ENCODE measurements around the gene LTBR. TPM values are rescaled to one million over a fixed set of nuclear protein-coding genes. Genes with fewer than 3 reads are reported as not detected.

LTBR gene
- total RNA-seq, 2 donors from 2014 or later = 186 to 264 TPM

GRCh38 chr12:6354495-6355393, 29.2 kb upstream of the LTBR start:
- DNase-seq (ENCODE audit: low spot score) = no peak
- no peaks in the 10 kb centered on the region for H3K27me3 ChIP-seq (replicated peaks; ENCODE audit: insufficient read depth)
- TF ChIP-seq POLR2AphosphoS5 (IDR thresholded peaks at IDR 0.05) = no peak
- TF ChIP-seq POLR2A (IDR thresholded peaks at IDR 0.05) = no peak
- TF ChIP-seq CTCF (IDR thresholded peaks at IDR 0.05) = no peak
- H3K4me3 ChIP-seq = no peak overlapping the region
- no peaks in the 10 kb centered on the region for H3K36me3 ChIP-seq
- no peaks in the 10 kb centered on the region for H3K9me3 ChIP-seq
- H3K27ac ChIP-seq = no peak overlapping the region
- H3K4me1 ChIP-seq (replicated peaks) = no peaks in the 10 kb centered on the region
- intact Hi-C loops (cut with DNase I) = no loop called here
- 90% methylated on average over 10 of the region's 10 CpGs for WGBS

DNA sequence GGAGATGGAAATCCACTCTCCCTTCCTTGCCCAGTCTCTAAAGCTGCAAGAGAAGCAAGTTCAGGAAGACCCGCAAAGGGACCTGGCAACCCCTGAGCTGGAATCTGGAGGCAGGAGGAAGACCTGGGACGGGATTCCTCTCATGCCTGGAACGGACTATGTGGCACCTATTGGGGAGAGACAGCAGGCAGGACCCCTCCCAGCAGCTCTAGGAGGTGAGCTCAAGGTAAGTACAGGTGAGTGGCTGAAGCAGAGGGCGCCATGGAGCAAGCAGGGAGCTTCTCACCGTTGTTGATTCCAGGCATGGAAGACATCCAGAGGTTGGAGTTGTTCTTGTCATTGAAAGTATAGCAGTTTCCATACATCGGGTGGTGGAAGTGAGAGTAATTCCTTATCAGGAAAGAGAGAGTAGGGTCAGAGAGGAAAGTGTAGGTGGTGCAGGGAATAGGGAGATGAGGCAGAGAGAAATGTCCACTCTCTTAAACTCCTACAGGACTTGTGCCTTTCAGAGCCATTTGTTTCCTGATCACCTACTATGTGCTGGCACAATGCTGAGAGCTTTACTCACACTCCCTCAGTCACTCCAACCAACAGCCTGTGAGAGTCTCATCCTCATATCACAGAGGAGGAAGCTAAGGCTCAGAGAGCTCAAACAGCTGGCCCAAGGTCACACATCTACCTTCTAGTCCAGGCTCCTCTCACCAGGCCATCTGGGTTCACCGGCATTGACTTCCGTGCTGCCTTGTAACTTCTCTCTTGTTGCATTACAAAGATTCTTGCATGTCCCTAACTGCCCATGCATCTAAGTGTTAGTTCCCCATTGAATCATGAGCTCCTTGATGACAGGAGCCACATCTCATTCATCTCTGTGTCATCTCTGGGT, 28.2 kb upstream of the LTBR start:
- no peaks in the 10 kb centered on the region for H3K4me1 ChIP-seq (replicated peaks)
- WGBS = 74% methylated on average over 8 of the region's 8 CpGs
- no peak overlapping the region for H3K4me3 ChIP-seq
- TF ChIP-seq POLR2AphosphoS5 (IDR thresholded peaks at IDR 0.05) (no peak), POLR2A (IDR thresholded peaks at IDR 0.05) (no peak)
- DNase-seq (ENCODE audit: low spot score) = no peak
- intact Hi-C loops (cut with DNase I) = no loop called here
- H3K27ac ChIP-seq = no peak overlapping the region
- H3K9me3 ChIP-seq = no peaks in the 10 kb centered on the region
- H3K36me3 ChIP-seq = no peaks in the 10 kb centered on the region
- no peaks in the 10 kb centered on the region for H3K27me3 ChIP-seq (replicated peaks; ENCODE audit: insufficient read depth)

GRCh38 chr12:6356374-6356820, 27.6 kb upstream of the LTBR start:
- 88% methylated on average over 5 of the region's 5 CpGs for WGBS
- H3K9me3 ChIP-seq = no peaks in the 10 kb centered on the region
- DNase-seq (ENCODE audit: low spot score) = no peak
- TF ChIP-seq POLR2A (IDR thresholded peaks at IDR 0.05) = no peak
- TF ChIP-seq POLR2AphosphoS5 (IDR thresholded peaks at IDR 0.05) = no peak
- no peak for TF ChIP-seq CTCF (IDR thresholded peaks at IDR 0.05)
- no peaks in the 10 kb centered on the region for H3K4me1 ChIP-seq (replicated peaks)
- H3K27me3 ChIP-seq (replicated peaks; ENCODE audit: insufficient read depth) = no peaks in the 10 kb centered on the region
- no peak overlapping the region for H3K27ac ChIP-seq
- no peaks in the 10 kb centered on the region for H3K36me3 ChIP-seq
- H3K4me3 ChIP-seq = no peak overlapping the region
- intact Hi-C loops (cut with DNase I) = no loop called here

DNA sequence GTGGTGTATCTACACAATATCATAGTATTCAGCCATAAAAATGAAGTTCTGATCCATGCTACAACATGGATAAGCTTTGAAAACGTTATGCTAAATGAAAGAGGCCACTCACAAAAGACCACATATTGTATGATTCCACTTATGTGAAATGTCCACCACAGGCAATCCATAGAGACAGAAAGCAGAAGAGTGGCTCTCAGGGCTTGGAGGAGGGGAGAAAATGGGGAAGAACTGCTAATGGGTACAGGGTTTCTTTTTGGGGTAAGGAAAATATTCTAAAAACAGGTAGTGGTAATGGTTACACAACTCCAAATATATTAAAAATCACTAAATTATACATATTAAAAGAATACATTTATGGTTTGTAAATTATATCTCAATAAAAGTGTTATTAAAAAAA, 25.1 kb upstream of the LTBR start:
- TF ChIP-seq CTCF (IDR thresholded peaks at IDR 0.05) (no peak), POLR2A (IDR thresholded peaks at IDR 0.05) (no peak)
- H3K36me3 ChIP-seq = no peaks in the 10 kb centered on the region
- intact Hi-C loops (cut with DNase I) = no loop called here
- no peak overlapping the region for H3K27ac ChIP-seq
- H3K9me3 ChIP-seq = no peaks in the 10 kb centered on the region
- no peak for DNase-seq (ENCODE audit: low spot score)
- peaks cover 4% of the 10 kb centered on the region for H3K4me1 ChIP-seq (replicated peaks)
- H3K4me3 ChIP-seq = no peak overlapping the region
- H3K27me3 ChIP-seq (replicated peaks; ENCODE audit: insufficient read depth) = no peaks in the 10 kb centered on the region
- WGBS = 64% methylated on average over 1 of the region's 1 CpG

DNA sequence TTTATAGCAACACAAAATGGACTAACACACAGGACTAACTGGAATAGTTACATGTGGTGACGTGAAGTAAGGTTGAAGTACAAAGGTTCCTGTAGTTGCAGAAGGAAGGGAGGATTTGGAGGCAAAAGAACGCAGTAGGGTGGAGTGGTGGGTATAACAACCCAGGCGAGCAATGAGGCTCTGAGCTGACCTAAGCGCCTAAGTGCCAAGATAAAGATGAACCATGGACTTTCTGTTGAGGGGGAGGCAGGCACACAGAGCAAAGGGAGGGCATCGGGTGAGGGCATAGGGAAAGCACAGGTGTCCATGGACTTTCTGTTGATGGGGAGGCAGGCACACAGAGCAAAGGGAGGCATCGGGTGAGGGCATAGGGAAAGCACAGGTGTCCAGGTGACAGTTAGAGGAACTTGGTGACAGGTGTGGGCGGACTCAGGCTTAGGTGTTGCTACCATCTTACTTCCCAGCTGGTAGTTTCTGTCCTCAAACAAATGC, 23.8 kb upstream of the LTBR start:
- Histone ChIP-seq H3K36me3 (no peaks in the 10 kb centered on the region), H3K4me3 (no peak overlapping the region), H3K27me3 (replicated peaks; ENCODE audit: insufficient read depth) (no peaks in the 10 kb centered on the region), H3K27ac (no peak overlapping the region), H3K9me3 (no peaks in the 10 kb centered on the region), H3K4me1 (replicated peaks) (peaks cover 7% of the 10 kb centered on the region)
- no peak for TF ChIP-seq CTCF (IDR thresholded peaks at IDR 0.05)
- no peak for TF ChIP-seq POLR2A (IDR thresholded peaks at IDR 0.05)
- TF ChIP-seq POLR2AphosphoS5 (IDR thresholded peaks at IDR 0.05) = no peak
- no peak for DNase-seq (ENCODE audit: low spot score)
- intact Hi-C loops (cut with DNase I) = no loop called here
- 81% methylated on average over 7 of the region's 7 CpGs for WGBS

All from prostate gland (tissue), 2 donors.